ENCODE measurements around the gene SNRNP70. TPM values are rescaled to one million over a fixed set of nuclear protein-coding genes. Genes with fewer than 3 reads are reported as not detected.

Gene SNRNP70
- total and polyA plus RNA-seq, 2 experiments from 2014 or later = 243 to 361 TPM

DNA sequence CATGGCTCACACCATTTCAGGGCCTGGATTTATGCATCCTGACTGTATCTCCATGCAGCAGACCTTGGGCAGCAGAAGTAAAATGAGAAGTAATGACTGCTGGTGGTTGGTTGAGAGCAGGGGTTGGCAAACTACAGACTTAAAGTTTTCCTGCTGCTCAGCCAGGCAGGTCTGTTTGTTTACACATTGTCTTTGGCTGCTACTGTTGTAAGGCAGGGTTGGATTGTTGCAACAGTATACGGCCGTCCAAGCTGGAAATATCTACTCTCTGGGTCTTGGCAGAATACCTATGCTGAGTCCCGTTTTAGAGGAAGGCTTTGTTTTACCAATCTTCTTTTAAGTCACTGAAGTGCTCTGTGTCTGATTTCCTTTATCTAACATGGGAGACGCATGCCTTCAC is 13.5 kb downstream of the SNRNP70 start (continued):
- TF ChIP-seq, protein P1, sequence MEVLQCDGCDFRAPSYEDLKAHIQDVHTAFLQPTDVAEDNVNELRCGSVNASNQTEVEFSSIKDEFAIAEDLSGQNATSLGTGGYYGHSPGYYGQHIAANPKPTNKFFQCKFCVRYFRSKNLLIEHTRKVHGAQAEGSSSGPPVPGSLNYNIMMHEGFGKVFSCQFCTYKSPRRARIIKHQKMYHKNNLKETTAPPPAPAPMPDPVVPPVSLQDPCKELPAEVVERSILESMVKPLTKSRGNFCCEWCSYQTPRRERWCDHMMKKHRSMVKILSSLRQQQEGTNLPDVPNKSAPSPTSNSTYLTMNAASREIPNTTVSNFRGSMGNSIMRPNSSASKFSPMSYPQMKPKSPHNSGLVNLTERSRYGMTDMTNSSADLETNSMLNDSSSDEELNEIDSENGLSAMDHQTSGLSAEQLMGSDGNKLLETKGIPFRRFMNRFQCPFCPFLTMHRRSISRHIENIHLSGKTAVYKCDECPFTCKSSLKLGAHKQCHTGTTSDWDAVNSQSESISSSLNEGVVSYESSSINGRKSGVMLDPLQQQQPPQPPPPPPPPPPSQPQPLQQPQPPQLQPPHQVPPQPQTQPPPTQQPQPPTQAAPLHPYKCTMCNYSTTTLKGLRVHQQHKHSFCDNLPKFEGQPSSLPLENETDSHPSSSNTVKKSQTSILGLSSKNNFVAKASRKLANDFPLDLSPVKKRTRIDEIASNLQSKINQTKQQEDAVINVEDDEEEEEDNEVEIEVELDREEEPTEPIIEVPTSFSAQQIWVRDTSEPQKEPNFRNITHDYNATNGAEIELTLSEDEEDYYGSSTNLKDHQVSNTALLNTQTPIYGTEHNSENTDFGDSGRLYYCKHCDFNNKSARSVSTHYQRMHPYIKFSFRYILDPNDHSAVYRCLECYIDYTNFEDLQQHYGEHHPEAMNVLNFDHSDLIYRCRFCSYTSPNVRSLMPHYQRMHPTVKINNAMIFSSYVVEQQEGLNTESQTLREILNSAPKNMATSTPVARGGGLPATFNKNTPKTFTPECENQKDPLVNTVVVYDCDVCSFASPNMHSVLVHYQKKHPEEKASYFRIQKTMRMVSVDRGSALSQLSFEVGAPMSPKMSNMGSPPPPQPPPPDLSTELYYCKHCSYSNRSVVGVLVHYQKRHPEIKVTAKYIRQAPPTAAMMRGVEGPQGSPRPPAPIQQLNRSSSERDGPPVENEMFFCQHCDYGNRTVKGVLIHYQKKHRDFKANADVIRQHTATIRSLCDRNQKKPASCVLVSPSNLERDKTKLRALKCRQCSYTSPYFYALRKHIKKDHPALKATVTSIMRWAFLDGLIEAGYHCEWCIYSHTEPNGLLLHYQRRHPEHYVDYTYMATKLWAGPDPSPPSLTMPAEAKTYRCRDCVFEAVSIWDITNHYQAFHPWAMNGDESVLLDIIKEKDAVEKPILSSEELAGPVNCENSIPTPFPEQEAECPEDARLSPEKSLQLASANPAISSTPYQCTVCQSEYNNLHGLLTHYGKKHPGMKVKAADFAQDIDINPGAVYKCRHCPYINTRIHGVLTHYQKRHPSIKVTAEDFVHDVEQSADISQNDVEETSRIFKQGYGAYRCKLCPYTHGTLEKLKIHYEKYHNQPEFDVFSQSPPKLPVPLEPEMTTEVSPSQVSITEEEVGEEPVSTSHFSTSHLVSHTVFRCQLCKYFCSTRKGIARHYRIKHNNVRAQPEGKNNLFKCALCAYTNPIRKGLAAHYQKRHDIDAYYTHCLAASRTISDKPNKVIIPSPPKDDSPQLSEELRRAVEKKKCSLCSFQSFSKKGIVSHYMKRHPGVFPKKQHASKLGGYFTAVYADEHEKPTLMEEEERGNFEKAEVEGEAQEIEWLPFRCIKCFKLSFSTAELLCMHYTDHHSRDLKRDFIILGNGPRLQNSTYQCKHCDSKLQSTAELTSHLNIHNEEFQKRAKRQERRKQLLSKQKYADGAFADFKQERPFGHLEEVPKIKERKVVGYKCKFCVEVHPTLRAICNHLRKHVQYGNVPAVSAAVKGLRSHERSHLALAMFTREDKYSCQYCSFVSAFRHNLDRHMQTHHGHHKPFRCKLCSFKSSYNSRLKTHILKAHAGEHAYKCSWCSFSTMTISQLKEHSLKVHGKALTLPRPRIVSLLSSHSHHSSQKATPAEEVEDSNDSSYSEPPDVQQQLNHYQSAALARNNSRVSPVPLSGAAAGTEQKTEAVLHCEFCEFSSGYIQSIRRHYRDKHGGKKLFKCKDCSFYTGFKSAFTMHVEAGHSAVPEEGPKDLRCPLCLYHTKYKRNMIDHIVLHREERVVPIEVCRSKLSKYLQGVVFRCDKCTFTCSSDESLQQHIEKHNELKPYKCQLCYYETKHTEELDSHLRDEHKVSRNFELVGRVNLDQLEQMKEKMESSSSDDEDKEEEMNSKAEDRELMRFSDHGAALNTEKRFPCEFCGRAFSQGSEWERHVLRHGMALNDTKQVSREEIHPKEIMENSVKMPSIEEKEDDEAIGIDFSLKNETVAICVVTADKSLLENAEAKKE (CRISPR knock-in tag; IDR thresholded peaks at IDR 0.05) = no peak
- no peak for TF ChIP-seq NANOG (IDR thresholded peaks at IDR 0.05; ENCODE audit: borderline replicate concordance)
- no peak for TF ChIP-seq STAT1 (IDR thresholded peaks at IDR 0.05; ENCODE audit: unreplicated experiment)
- TF ChIP-seq EZH2phosphoT487 (IDR thresholded peaks at IDR 0.05; ENCODE audit: unreplicated experiment) = no peak
- TF ChIP-seq CREB1 (CRISPR knock-in tag; IDR thresholded peaks at IDR 0.05; ENCODE audit: low read depth) = no peak
- no peak for TF ChIP-seq ZNF114 (CRISPR knock-in tag; IDR thresholded peaks at IDR 0.05)
- no peak for TF ChIP-seq ZNF331 (CRISPR knock-in tag; IDR thresholded peaks at IDR 0.05; ENCODE audit: low read depth)
- no peak for TF ChIP-seq EZH2 (IDR thresholded peaks at IDR 0.05; ENCODE audit: low read depth, unreplicated experiment)

DNA sequence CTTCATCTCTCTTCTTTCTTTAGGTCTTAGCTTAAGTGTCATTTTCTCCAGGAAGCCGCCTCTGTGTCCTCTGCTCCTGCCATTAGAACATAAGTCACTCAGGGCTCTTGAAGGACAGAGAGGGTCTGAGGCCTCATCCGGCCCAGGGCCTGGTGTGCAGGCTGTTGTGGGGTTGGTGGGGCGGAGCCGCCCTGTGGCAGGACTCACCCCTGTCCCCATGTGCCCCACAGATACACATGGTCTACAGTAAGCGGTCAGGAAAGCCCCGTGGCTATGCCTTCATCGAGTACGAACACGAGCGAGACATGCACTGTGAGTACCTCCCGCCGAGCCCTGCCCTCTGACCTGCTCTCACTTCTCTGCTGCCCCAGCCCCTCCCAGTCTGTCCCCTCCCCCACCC is 15.9 kb downstream of the SNRNP70 start:
- Mint-ChIP-seq H3K27me3 (ENCODE audit: insufficient read depth, low read depth, poor library complexity) (peaks cover 11% of the 10 kb centered on the region), H3K9me3 (no peaks in the 10 kb centered on the region; the same call in 2 of the 3 replicates), H3K36me3 (ENCODE audit: low read depth) (peaks cover 90% of the 10 kb centered on the region), H3K4me1 (peaks cover 15% of the 10 kb centered on the region), H3K4me3 (no peak overlapping the region; the same call in 2 of the 3 replicates), H3K27ac (no peak overlapping the region)
- peaks cover 33% of the 10 kb centered on the region for H3K36me3 ChIP-seq (ENCODE audit: insufficient read depth)
- H3K27ac ChIP-seq (ENCODE audit: low read depth) = no peak overlapping the region; the same call in 1 of the 2 replicates
- H4K20me1 ChIP-seq (replicated peaks; ENCODE audit: insufficient read depth) = peaks cover 41% of the 10 kb centered on the region
- H3K79me2 ChIP-seq (replicated peaks; ENCODE audit: insufficient read depth) = peaks cover 18% of the 10 kb centered on the region
- no peak overlapping the region for H3K4me3 ChIP-seq
- no peak overlapping the region for H2AFZ ChIP-seq
- no peaks in the 10 kb centered on the region for H3K4me1 ChIP-seq (ENCODE audit: insufficient read depth)
- peaks cover 39% of the 10 kb centered on the region for H3F3A ChIP-seq (replicated peaks; ENCODE audit: low read depth)
- ATAC-seq (no peak), DNase-seq (ENCODE audit: low spot score) (no peak)
- no peak overlapping the region for H3K4me2 ChIP-seq
- no peaks in the 10 kb centered on the region for H3K27me3 ChIP-seq (ENCODE audit: insufficient read depth)
- no peaks in the 10 kb centered on the region for H3K9me2 ChIP-seq (ENCODE audit: insufficient read depth)
- TF ChIP-seq POLR2AphosphoS5 (IDR thresholded peaks at IDR 0.05; ENCODE audit: low read depth) (no peak), JUNB (IDR thresholded peaks at IDR 0.05; ENCODE audit: unreplicated experiment) (no peak), CREB1 (CRISPR knock-in tag; IDR thresholded peaks at IDR 0.05; ENCODE audit: low read depth) (no peak), ZNF331 (CRISPR knock-in tag; IDR thresholded peaks at IDR 0.05; ENCODE audit: low read depth) (no peak), EZH2phosphoT487 (IDR thresholded peaks at IDR 0.05; ENCODE audit: unreplicated experiment) (no peak), STAT1 (IDR thresholded peaks at IDR 0.05; ENCODE audit: unreplicated experiment) (no peak)
- TF ChIP-seq, protein P2, sequence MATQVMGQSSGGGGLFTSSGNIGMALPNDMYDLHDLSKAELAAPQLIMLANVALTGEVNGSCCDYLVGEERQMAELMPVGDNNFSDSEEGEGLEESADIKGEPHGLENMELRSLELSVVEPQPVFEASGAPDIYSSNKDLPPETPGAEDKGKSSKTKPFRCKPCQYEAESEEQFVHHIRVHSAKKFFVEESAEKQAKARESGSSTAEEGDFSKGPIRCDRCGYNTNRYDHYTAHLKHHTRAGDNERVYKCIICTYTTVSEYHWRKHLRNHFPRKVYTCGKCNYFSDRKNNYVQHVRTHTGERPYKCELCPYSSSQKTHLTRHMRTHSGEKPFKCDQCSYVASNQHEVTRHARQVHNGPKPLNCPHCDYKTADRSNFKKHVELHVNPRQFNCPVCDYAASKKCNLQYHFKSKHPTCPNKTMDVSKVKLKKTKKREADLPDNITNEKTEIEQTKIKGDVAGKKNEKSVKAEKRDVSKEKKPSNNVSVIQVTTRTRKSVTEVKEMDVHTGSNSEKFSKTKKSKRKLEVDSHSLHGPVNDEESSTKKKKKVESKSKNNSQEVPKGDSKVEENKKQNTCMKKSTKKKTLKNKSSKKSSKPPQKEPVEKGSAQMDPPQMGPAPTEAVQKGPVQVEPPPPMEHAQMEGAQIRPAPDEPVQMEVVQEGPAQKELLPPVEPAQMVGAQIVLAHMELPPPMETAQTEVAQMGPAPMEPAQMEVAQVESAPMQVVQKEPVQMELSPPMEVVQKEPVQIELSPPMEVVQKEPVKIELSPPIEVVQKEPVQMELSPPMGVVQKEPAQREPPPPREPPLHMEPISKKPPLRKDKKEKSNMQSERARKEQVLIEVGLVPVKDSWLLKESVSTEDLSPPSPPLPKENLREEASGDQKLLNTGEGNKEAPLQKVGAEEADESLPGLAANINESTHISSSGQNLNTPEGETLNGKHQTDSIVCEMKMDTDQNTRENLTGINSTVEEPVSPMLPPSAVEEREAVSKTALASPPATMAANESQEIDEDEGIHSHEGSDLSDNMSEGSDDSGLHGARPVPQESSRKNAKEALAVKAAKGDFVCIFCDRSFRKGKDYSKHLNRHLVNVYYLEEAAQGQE (IDR thresholded peaks at IDR 0.05; ENCODE audit: unreplicated experiment) = no peak
- TF ChIP-seq, protein P3, sequence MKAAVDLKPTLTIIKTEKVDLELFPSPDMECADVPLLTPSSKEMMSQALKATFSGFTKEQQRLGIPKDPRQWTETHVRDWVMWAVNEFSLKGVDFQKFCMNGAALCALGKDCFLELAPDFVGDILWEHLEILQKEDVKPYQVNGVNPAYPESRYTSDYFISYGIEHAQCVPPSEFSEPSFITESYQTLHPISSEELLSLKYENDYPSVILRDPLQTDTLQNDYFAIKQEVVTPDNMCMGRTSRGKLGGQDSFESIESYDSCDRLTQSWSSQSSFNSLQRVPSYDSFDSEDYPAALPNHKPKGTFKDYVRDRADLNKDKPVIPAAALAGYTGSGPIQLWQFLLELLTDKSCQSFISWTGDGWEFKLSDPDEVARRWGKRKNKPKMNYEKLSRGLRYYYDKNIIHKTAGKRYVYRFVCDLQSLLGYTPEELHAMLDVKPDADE (IDR thresholded peaks at IDR 0.05) = no peak

Measured in GM23338 (cell line).